Measurements from ENCODE around the gene ADAMTS4.

ADAMTS4 gene

GRCh38 chr1:161171696-161172095, 27.2 kb downstream of the ADAMTS4 start:
- no peak for DNase-seq

GRCh38 chr1:161171191-161171590, 27.7 kb downstream of the ADAMTS4 start:
- DNase-seq: no peak

- no peak for DNase-seq
Measured at GRCh38 chr1:161168906-161169305, 29.9 kb downstream of the ADAMTS4 start.

GRCh38 chr1:161166669-161167548, 31.9 kb downstream of the ADAMTS4 start:
- no peak for DNase-seq

- DNase-seq: peak; percentile 97
Measured at GRCh38 chr1:161165742-161166668, 32.8 kb downstream of the ADAMTS4 start, which contains the start of gene PPOX. PPOX (plus strand) TSS chr1:161166426; CDS start chr1:161166848, 422 bp downstream.

- no peak for DNase-seq
Measured at GRCh38 chr1:161164901-161165610, 33.8 kb downstream of the ADAMTS4 start.

- DNase-seq: no peak
Measured at GRCh38 chr1:161163793-161164192, 35.1 kb downstream of the ADAMTS4 start.

- no peak for DNase-seq
Measured at GRCh38 chr1:161162806-161163205, 36.0 kb downstream of the ADAMTS4 start.

- DNase-seq: no peak
Measured at GRCh38 chr1:161162052-161162451, 36.8 kb downstream of the ADAMTS4 start.

GRCh38 chr1:161161652-161162051, 37.2 kb downstream of the ADAMTS4 start:
- DNase-seq: no peak

- no peak for DNase-seq
Measured at GRCh38 chr1:161160671-161161145, 38.1 kb downstream of the ADAMTS4 start.

- DNase-seq: no peak
Measured at GRCh38 chr1:161159913-161160243, 39.0 kb downstream of the ADAMTS4 start.

GRCh38 chr1:161159087-161159912, 39.6 kb downstream of the ADAMTS4 start, which contains the start of gene USP21:
USP21 (plus strand) TSS chr1:161159500; CDS start chr1:161160641, 1,141 bp downstream.
- peak; percentile 83 for DNase-seq

GRCh38 chr1:161158316-161159010, 40.4 kb downstream of the ADAMTS4 start:
- DNase-seq: no peak

- no peak for DNase-seq
Measured at GRCh38 chr1:161157867-161158266, 41.0 kb downstream of the ADAMTS4 start.

GRCh38 chr1:161153682-161154337, 45.0 kb downstream of the ADAMTS4 start, which contains the start of gene UFC1:
UFC1 (plus strand) TSS chr1:161153978; CDS start chr1:161153998, 20 bp downstream.
- DNase-seq: peak; percentile 87

- DNase-seq: no peak
Measured at GRCh38 chr1:161153176-161153575, 45.7 kb downstream of the ADAMTS4 start.

GRCh38 chr1:161145832-161146231, 53.0 kb downstream of the ADAMTS4 start:
- DNase-seq: no peak

- DNase-seq: no peak
Measured at GRCh38 chr1:161140755-161141400, 58.0 kb downstream of the ADAMTS4 start.

- peak; percentile 53 for DNase-seq
Measured at GRCh38 chr1:161139766-161140165, 59.1 kb downstream of the ADAMTS4 start.
